NCI-H510A treated with DMSO at 0.1 percent for 48 hours (cell line): ENCODE results near the gene SPTBN4.
"Not testable (repeated sequence)": the region's sequence is repeated elsewhere in the genome, so short reads cannot be mapped to it uniquely, and the experiment has no call there.

ENCODE experiments used
- DNase-seq: peaks from one replicate; lab custom pipeline; 2025; lab: John Stamatoyannopoulos, UW

SPTBN4 gene

GRCh38 chr19:40466985-40467734 is at the start of gene SPTBN4:
Gene SPTBN4, plus strand, starts transcription at chr19:40467001. Its CDS starts 5,621 bp downstream, at chr19:40472622.
- no peak for DNase-seq

- no peak for DNase-seq
These were observed 49.2 kb upstream of the SPTBN4 start for GRCh38 chr19:40417643-40417981.

GRCh38 chr19:40418040-40418439 is 48.8 kb upstream of the SPTBN4 start:
- no peak for DNase-seq

DNA sequence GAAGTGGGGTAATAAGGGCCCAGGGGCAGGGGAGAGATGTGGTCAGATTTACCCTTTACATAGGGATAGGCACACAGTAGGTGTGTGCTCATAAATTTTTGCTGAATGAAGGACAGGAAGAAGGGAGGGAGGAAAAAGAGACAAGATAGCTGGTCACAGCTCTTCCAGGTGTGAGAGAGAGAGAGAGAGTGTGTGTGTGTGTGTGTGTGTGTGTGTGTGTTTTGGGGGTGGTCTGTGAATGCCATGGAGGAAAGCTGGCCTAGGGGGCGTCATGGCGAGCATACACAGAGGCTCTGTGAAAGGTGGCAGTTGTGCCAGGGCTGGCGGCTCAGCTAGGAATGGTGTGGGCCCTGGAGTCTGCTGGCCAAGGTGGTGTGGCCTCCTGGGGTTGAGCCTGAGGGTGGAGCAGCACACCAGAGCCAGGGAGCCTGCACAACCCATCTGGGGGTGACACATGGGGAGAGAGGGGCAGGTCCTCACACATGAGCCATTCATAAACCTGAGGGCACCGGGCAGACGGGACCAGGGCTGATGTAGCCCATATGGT is 47.7 kb upstream of the SPTBN4 start:
- DNase-seq, result no peak

- no peak for DNase-seq
These were observed 47.0 kb upstream of the SPTBN4 start for GRCh38 chr19:40419780-40420179.

- no peak for DNase-seq
These were observed 46.4 kb upstream of the SPTBN4 start for GRCh38 chr19:40420451-40420765.

DNA sequence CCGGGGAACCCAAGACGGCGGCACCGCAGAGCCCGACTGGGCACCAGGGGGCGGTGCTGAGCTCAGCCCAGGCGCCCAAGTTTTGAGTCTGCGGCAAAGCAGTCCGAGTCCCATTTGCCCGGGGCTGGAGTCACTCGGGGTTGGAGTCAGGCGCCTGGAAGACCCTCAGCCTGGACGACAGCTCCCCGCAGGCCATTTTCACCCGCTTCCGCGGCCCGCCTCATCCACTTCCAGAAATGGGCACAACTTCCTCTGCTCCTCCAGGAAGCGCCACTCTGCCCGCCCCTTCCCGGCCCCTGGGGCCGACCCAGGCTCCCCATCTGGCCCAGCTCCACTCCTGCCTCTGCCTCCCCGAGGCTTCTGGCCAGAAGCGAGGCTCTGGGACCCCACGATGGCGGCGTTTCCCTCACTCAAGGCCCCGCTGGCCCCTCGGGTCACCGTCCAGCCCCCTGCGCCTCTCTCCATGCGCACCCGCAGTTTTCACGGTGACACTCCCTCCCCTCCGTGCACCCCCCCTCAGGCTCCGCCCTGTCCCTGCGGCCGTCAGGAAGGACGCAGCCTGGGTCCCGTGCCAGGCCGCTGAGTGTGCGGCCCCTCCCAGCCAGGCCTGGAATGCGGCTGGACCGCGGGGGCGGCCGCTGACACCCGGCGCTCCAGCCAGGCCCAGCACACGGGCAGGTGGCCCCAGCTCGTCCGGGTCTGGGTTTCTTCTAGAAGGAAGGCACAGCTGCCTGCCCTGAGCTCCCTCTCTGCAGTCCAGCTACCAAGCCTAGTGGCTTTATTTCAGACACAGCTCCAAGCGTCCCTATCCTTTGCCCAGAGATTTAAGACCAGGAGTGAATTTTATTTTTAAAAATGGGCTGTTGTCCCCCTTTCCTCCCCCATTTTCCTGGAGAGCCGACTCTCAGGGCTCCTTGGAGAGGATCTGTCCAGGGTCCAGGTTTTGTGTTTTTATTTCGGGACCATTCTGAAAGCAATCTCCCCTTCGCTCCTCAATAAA is 45.7 kb upstream of the SPTBN4 start:
- DNase-seq, result peak; percentile 84

- DNase-seq, result no peak
These were observed 44.6 kb upstream of the SPTBN4 start for GRCh38 chr19:40421993-40422747.

DNA sequence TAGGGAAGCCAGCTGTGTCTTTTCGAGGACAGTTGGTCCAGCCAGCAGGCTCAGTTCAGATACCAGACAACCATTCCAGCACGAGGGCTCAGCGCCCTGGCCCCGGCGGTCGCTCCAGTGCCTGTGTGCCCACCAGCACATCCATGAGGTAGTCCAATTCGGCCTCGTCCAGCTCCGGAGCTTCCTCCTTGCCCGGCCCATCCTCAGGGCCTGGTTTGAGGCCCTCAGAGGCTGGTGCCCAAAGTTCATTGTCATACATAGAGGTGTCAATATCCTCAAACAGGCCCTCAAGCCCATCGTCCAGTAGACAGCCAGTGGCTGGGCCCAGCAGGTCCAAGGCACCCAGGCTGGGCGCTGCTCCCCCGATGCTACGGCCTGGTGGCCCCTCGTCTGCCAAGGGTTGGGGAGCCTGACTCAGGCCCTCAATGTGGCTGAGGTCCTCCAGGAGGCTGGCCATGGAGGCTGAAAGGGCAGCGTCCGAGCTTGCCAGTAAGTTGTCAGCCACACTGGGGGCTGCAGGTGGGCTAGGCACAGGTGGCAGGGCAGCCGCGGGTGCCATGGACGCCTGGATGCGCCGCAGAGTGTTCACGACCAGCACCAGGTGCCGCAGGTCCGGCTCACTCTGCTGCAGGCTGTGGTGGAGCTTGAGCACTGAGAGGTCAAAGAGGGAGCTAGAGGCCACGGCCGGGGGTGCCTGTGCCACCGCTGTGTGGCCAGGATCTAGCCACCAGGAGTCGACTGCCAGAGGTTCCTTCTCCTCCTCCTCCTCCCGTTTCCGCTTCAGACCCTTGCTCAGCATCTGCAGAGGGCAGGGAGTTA is 43.8 kb upstream of the SPTBN4 start:
- no peak for DNase-seq

DNA sequence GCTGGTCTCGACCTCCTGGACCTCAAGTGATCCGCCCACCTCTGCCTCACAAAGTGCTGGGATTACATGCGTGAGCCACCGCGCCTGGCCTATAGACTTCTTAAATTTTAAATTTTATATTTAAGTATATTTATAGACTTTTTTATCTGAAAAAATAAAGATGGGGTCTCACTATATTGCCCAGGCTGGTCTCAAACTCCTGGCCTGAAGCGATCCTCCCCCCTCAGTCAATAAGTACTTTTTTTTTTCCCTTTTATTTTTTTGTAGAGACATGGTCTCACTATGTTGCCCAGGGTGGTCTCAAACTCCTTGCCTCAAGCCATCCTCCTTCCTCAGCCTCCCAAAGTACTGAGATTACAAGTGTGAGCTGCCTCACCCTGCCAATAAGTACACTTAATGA is 42.9 kb upstream of the SPTBN4 start:
- no peak for DNase-seq

DNA sequence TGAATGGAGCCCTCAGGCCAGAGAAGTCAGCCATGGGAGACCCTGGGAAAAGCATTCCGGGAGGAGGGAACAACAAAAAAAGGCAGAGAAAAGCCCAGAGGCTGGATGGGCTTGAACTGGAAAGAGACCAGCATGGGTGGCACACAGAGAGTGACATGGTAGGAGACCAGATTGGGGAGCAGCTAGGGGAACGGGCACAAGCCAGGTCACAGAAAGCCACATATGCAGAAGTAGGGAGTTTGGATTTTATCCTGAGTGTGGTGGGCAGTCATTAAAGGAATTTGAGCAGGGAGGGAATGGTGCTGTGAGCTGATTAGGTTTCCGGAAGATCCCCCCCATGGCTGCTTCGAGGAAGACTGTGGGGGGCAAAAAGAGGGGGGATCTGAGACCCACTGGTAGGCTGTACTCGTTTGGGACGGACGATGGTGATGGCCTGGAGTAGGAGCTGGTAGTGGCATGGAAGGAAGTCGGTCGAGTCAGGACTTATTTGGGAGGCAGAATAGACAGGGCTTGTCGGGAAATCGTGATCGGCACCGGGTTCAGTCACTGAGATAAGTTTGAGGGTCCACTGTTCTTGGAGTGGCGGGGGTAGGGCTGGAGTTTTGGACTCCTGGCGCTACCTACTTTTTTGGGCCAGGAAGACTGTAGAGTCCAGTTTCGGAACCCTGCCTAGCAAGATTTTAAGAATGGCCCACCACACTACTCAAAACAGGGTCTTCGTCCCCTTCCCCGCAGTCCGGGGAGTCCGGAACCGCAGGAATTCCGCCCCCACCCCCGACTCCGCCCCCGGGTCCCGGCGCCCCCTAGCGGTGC is 42.0 kb upstream of the SPTBN4 start:
- no peak for DNase-seq

DNA sequence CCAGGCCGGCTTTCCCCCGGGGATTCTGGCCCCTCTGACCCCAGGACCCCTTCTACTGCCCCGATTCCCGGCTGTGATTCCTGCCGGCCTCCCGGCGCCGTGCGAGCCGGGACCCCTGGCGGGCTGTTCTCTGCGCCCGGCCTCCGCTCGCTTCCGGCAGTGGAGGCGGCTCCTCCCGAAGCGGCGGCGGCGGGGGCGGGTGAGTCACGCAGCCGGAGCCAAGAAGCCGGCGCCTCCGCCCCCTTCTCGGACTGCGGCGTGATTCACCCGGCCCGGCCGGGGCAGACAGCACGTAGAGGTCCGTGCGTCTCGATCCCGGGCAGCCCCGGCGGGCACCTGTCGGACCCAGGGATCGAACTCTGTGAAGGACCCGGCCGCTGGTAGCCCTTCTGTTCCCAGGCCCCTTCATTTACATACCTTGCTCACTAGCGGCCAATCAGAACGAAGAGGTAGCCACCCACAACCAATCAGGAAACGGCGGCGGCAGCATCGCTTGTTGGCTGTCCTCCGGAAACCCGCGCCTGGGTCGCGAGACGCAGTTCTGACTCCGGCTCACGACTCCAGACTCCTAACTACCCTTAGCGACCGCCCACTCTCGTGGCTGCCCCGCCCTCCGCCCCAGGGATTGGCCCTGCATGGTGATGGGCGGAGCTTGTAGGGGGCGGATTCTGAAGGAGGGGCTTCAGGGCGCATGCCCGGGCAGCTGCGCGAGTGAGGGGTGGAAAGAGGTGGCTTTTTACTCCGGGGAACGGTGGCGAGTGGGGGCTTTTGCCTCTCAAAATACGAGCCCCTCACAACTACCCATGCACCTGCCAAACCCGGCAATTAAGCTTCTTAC is 41.1 kb upstream of the SPTBN4 start, which contains the start of gene SERTAD1:
Gene SERTAD1, minus strand, starts transcription at position 543 of the 838 bp plus-strand sequence. CDS start 2,446 bp downstream, outside the sequence.
- peak; percentile 97 for DNase-seq

DNA sequence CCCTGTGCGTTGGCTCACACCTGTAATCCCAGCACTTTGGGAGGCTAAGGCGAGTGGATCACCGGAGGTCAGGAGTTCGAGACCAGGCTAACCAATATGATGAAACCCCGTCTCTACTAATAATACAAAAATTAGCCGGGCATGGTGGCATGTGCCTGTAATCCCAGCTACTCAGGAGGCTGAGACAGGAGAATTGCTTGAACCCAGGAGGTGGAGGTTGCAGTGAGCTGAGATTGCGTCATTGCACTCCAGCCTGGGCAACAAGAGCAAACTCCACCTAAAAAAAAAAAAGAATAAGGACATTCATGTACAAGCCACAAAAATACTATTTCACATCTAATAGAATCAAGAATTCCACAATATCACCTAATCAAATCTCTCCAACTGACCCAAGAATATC is 38.6 kb upstream of the SPTBN4 start:
- not testable (repeated sequence) for DNase-seq

- DNase-seq, result not testable (repeated sequence)
These were observed 36.6 kb upstream of the SPTBN4 start for GRCh38 chr19:40430242-40430641.

GRCh38 chr19:40431698-40432097 is 35.1 kb upstream of the SPTBN4 start:
- no peak for DNase-seq

- DNase-seq, result peak; percentile 53
These were observed 34.0 kb upstream of the SPTBN4 start for GRCh38 chr19:40432760-40433159.

DNA sequence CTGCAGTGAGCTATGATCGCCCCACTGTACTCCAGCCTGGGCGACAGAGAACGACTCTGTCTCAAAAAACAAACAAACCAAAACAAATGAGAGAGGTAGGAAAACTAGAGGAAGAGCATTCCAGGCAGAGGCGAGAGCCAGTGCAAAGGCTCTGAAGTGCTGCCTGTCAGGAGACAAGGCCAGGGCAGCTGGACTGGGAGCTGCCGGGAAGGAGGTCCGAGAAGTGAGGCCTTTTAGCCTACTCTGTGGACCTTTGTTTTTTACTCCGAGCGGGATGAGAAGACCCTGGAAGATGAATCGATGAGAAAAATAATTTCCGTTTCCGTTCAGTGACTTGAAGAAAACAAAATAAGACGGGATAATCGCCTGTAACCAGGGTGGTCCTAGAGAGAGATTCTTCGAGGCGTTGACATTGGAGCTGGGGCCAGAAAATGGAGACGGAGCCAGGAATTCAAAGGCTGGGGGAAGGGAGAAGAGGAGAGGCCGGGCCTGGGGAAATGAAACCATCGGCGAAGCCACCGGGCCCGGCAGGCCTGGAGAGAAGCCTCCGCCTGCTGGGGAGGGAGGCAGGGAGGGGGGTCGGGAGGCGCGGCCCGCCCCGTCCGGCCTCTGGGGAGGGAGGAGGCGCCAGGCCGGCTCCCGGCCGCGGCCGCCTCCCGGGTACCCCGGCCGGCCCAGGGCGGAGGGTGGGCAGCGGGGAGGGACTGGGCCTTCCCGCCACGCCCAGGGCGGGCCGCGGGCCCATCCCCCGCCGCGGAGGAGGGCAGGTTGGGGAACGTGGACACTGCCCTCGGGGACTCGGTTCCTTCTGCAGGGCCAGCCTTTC is 33.2 kb upstream of the SPTBN4 start:
- peak; percentile 88 for DNase-seq

DNA sequence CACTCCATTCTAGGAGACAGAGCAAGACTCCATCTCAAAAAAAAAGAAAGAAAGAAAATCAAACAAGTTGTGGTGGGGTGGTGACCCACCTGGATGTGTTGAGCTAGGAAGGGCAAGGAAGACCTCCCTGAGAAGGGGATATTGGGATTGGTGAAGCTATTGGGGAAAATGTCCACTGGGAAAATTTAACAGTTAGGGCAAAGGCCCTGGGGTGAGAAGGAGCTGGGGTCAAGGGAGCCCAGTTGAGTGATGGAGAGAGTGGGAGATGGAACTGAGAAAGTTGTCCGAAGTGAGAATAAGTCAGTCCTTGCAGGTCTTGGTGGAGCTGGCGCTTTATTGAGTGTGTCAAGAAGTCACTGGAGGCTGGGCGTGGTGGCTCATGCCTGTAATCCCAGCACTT is 28.5 kb upstream of the SPTBN4 start:
- DNase-seq, result no peak
